Left lung (tissue), 10 donors: ENCODE measurements around the gene HAND2. TPM values are rescaled to one million over a fixed set of nuclear protein-coding genes. Genes with fewer than 3 reads are reported as not detected.

Source experiments
- ATAC-seq: fragments of 200-7000 bp; cut with Tn5 transposase; one replicate; pipeline ENCODE4 v1.9.1; 2020; ENCODE audit warnings: moderate library complexity
- DNase-seq, 4 donors: peaks; one replicate each; pipeline ENCODE4 v3.0.0-alpha.2; 2013 to 2020
- H3K27ac ChIP-seq, 2 donors: fragments of 200-600 bp; sonication (generic) in 1 of 2; one replicate each; pipeline versions ENCODE4 v1.5.0 to v1.8.0; 2020 to 2021
- H3K27me3 ChIP-seq, 2 donors: fragments of 200-600 bp; sonication (generic) in 1 of 2; one replicate each; pipeline versions ENCODE4 v1.5.0 to v1.8.0; 2020 to 2021
- H3K36me3 ChIP-seq, 2 donors: fragments of 200-600 bp; sonication (generic) in 1 of 2; one replicate each; pipeline versions ENCODE4 v1.5.0 to v1.8.0; 2020 to 2021
- H3K4me1 ChIP-seq, 2 donors: fragments of 200-600 bp; one replicate each; pipeline ENCODE4 v1.8.0; 2021
- H3K4me3 ChIP-seq, 2 donors: fragments of 200-600 bp; sonication (generic) in 1 of 2; one replicate each; pipeline versions ENCODE4 v1.5.0 to v1.8.0; 2020 to 2021; ENCODE audit warnings: mild to moderate bottlenecking in 1 of 2
- H3K9me3 ChIP-seq, 2 donors: fragments of 200-600 bp; sonication (generic) in 1 of 2; one replicate each; pipeline versions ENCODE4 v1.5.0 to v1.8.0; 2020 to 2021
- CTCF ChIP-seq, 2 donors: fragments of 200-600 bp; sonication (generic) in 1 of 2; IDR thresholded peaks; one replicate each; pipeline versions ENCODE4 v1.5.0 to v1.8.0; 2021; ENCODE audit warnings: antibody characterized with exemption in 2 of 2
- intact Hi-C, 2 donors: fragments of 100-400 bp; cut with DNase I; formaldehyde crosslinking; loops; one replicate each; pipeline versions ENCODE4 v1.11.2 to v1.14.2; 2022
- polyA plus RNA-seq, 6 donors: library from polyadenylated mRNA; unstranded; fragments of 120-200 nt; gene quantifications; one replicate each; pipeline ENCODE4 v1.2.1, GENCODE V29; 2013; ENCODE audit not compliant: insufficient read length in 6 of 6
- total RNA-seq, 2 donors: library from RNA; stranded (reverse); fragmentation: NEBNext Ultra II Directional; extraction: Animal tissue kit (Norgen Biotek cat#: 25700); gene quantifications; one replicate each; pipeline ENCODE4 v1.2.1, GENCODE V29; 2021
- donor health status: DM: no; HTN: yes; CAD: no.
- donor health status: DM: no; HTN: no; CAD: no.

HAND2 gene
- total and polyA plus RNA-seq, 8 donors, result 0.20 to 0.41 (median 0.20) TPM; not detected in 3

GRCh38 chr4:173573725-173574124 is 43.7 kb upstream of the HAND2 start:
- TF ChIP-seq CTCF (IDR thresholded peaks at IDR 0.05), result no peak
- Histone ChIP-seq H3K27me3 (peaks cover under 1 to 27% of the 10 kb centered on the region in 2 donors), H3K36me3 (no peaks in the 10 kb centered on the region), H3K4me3 (no peak overlapping the region), H3K4me1 (no peaks in the 10 kb centered on the region), H3K9me3 (no peaks in the 10 kb centered on the region), H3K27ac (no peak overlapping the region)
- ATAC-seq (no peak), DNase-seq (no peak)
- intact Hi-C loops, result no loop called here

GRCh38 chr4:173573286-173573685 is 43.3 kb upstream of the HAND2 start:
- no peaks in the 10 kb centered on the region for H3K4me1 ChIP-seq

GRCh38 chr4:173572493-173573129 is 42.6 kb upstream of the HAND2 start:
- intact Hi-C loops, result no loop called here
- H3K9me3 ChIP-seq, result no peaks in the 10 kb centered on the region
- no peaks in the 10 kb centered on the region for H3K36me3 ChIP-seq
- no peak for TF ChIP-seq CTCF (IDR thresholded peaks at IDR 0.05)
- DNase-seq, result no peak
- no peaks in the 10 kb centered on the region for H3K4me1 ChIP-seq
- ATAC-seq, result no peak
- H3K27me3 ChIP-seq, result peaks cover 0 to 23% of the 10 kb centered on the region in 2 donors
- H3K27ac ChIP-seq, result no peak overlapping the region
- no peak overlapping the region for H3K4me3 ChIP-seq

More at GRCh38 chr4:173573286-173573685, 43.3 kb upstream of the HAND2 start:
- Histone ChIP-seq H3K27me3 (peaks cover 0 to 27% of the 10 kb centered on the region in 2 donors), H3K9me3 (no peaks in the 10 kb centered on the region), H3K27ac (no peak overlapping the region), H3K4me3 (no peak overlapping the region), H3K36me3 (no peaks in the 10 kb centered on the region)
- intact Hi-C loops, result no loop called here
- no peak for TF ChIP-seq CTCF (IDR thresholded peaks at IDR 0.05)
- DNase-seq, result no peak
- no peak for ATAC-seq

- DNase-seq (no peak), ATAC-seq (no peak)
- H3K9me3 ChIP-seq, result no peaks in the 10 kb centered on the region
- no peaks in the 10 kb centered on the region for H3K36me3 ChIP-seq
- intact Hi-C loops, result no loop called here
- H3K4me1 ChIP-seq, result no peaks in the 10 kb centered on the region
- H3K27me3 ChIP-seq, result peaks cover 0 to 23% of the 10 kb centered on the region in 2 donors
- no peak overlapping the region for H3K4me3 ChIP-seq
- TF ChIP-seq CTCF (IDR thresholded peaks at IDR 0.05), result no peak
- H3K27ac ChIP-seq, result no peak overlapping the region
These were observed 41.6 kb upstream of the HAND2 start for GRCh38 chr4:173571620-173572019.

GRCh38 chr4:173565281-173565680 is 35.3 kb upstream of the HAND2 start:
- Histone ChIP-seq H3K27me3 (peaks cover 0 to 5% of the 10 kb centered on the region in 2 donors), H3K27ac (no peak overlapping the region), H3K4me1 (no peaks in the 10 kb centered on the region), H3K4me3 (no peak overlapping the region), H3K36me3 (no peaks in the 10 kb centered on the region), H3K9me3 (no peaks in the 10 kb centered on the region)
- intact Hi-C loops, result no loop called here
- ATAC-seq (no peak), DNase-seq (no peak)
- TF ChIP-seq CTCF (IDR thresholded peaks at IDR 0.05), result no peak
